Right hindlimb (tissue), 1 donor: ENCODE measurements around the gene RFTN1.

Experiments used
- DNase-seq: peaks from one replicate; pipeline ENCODE4 v3.0.0-alpha.2; 2018

Gene RFTN1

DNA sequence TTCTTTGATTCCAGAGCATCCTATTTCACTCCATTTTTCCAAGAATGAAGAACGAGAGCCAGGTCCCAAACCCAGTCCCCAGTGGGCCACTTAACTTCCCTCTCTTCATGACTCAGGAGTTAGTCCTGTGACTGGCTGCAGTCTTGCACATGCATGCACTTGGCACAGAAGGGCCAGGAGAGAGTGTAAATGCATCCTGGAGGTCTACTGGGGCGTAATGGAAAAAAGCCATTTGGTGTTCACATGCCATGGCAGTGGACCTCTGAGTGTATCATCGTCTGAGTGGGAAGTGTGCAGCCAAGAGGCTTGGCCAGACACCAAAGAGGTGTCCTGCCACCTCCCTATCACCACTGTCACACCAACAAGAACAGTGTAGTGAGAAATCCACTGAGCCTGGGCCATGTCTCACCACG lies 15.1 kb upstream of the RFTN1 start:
- peak; percentile 57 for DNase-seq

GRCh38 chr3:16528106-16528505 lies 14.6 kb upstream of the RFTN1 start:
- peak; percentile 63 for DNase-seq

DNA sequence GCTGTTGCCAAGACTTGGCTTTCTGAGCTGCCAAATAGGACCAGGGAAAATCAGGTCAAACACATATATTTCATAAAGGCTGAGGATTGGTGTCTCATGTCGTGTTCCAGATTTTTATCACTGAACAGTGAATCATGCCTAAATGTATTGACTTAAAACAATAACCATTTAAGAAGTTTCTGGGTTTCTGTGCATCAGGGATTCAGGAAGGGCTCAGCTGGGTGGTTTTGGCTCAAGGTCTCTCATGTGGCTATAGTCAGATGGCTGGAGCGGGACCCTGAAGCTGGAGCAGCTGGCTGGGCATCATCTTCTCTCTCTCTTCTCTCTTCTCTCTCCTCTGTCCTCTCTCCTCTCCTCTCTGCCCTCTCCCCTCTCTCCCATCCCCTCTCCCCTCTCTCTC lies 10.7 kb upstream of the RFTN1 start:
- DNase-seq = no peak

DNA sequence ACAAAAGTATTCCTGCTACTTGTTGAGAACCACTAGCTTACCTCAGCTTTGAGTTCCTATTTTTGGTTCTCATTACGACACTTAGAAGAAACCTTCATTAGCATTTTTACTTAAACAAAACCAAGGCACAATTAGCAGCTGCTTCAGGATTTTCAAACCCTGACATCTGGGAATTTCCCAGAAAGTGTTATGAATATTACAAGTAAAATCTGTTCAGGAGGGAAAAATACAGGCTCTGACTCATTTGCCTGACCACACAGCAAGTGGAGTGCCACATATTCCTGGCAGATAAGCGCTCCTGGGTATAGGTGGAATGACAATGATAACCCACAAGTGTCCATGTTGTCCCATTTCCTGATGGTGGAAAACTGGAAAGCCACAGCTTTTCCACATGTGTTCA lies 10.3 kb upstream of the RFTN1 start:
- no peak for DNase-seq

GRCh38 chr3:16522834-16523233 lies 9.3 kb upstream of the RFTN1 start:
- no peak for DNase-seq

DNA sequence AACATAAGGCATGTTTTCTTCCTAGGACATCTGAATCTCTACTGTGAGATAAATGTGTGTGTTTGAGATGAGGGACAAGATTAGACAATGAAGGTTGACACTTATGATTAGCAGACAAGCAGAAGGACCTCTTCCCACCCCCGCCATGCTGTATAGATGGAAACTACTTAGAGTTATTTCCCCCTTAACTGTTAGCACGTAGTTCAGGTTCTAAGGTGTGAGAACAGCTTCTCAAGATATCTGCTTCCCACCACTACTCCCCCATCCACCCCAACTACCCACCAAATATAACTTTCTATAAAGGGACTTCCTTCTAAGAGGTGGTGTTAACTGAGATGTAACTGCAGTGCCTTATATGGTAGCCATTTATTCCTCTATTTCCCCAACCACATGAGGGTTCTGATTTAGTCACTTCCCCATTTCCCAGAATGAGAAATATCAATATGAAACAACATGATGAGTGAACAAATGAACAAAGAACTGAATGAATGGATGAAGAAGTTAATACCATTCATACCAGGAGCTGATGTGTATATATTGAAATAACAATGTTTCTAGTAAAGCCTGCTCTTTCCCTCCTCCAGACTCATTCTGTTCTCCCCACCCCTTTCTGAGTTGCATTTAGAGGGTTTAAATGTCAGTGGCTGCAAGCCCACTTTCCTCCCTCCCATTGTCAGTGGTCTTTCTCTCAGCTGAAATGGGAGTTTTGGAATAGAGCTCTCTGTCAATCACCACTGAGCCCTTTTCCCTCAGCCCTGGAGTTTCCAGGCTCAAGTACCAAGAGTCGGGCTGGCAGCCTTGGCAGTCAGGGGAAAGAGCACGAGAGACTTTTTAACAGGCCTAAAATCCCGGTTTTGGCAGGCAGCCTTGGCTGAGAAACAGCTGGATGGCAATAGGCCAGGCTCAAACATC lies 7.7 kb upstream of the RFTN1 start:
- peak; percentile 74 for DNase-seq

DNA sequence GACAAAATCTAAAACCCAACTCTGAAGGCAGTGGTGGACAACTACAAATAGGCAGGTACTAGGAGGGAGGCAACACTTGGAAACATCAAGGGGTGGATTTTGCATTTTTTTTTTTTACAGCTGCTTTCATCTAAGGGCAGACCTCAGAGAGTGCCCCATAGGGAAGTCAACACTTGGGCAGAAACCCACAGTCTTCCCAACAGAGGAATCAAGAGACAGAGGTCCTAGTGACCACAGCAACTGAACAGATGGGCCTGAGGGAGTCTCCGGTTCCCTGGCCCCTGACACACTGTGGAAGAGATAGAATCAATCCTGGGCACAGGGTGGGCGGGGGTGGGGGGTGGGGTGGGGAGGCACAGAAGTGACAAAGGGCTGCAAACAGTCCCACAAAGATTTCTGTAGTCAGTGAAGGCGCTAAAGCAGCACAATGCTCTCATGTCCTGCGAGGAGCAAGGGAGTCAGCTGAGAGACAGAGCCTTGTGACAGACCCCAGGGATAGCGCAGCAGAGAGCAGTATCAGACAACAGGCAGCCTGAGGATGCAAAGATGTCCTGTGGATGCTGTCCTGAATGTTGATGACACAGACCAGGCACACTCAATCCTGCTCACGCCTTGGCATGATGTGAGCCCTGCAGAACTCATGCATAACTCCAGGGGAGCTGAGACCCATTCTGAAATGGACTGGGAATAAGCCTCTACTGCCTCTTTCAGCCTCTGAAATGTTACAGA lies 6.9 kb upstream of the RFTN1 start:
- no peak for DNase-seq

- DNase-seq = peak; percentile 45
Observed at GRCh38 chr3:16516695-16517481, 3.4 kb upstream of the RFTN1 start.

GRCh38 chr3:16515885-16516420 lies 2.5 kb upstream of the RFTN1 start:
- DNase-seq = no peak

DNA sequence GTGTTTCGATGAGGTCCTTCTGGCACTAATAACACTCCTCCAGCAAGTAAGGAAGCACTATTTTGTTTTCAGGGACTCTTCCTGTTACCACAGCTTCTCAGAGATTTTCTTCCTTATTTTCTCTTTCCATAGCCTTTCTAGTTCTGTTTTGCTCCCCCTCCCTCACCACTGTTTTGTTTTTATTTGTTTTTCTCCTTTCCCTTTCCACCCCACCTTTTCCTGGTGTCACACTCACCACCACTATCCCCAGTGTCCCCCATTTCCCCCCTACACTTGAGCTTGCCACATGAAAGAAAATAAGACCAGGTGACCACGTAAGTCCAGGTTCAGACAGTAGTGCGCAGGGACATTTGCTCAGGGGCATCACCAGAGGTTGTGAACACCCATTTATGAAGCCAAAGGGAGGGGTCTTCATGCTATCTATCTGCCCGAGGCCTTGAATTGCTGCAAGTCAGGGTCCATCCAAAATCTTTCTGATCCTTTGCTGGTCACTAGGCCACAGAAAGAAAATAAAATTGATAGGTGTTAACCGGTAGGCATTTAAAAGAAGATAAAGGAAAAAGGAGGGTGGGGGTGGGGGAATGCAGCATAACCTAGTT lies 1.4 kb upstream of the RFTN1 start:
- DNase-seq = no peak

DNA sequence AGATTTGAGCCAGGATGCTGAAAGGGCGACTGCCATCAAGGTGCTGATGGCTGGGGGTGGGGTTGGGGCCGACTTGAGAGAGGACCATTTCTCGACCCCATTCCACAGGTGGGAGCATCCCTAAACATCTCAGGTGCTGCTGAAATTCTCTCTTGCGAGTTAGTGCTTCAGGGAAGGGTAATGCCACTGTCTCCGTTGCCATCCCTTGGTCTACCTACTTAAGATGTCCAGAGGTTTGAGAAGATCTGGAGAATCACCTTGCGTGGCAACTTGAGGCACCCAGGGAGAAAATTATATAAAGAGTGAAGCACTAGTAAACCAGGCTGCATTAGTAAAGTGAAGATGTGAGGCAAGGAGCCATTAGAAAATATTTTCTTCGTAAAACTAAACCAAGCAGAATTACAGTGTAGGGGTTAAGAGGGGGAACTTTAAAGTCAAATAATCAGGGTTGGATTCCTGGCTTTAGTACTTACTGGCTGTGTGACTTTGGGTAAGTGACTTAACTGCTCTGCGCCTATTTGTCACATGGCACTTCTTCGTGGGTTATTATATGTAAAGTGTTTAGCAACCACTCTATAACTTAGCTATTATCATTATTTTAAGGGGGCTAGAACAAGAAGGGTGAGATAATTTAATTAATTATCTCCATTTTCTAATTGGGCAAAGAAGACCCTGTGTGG lies 662 bp upstream of the RFTN1 start:
- DNase-seq = no peak

DNA sequence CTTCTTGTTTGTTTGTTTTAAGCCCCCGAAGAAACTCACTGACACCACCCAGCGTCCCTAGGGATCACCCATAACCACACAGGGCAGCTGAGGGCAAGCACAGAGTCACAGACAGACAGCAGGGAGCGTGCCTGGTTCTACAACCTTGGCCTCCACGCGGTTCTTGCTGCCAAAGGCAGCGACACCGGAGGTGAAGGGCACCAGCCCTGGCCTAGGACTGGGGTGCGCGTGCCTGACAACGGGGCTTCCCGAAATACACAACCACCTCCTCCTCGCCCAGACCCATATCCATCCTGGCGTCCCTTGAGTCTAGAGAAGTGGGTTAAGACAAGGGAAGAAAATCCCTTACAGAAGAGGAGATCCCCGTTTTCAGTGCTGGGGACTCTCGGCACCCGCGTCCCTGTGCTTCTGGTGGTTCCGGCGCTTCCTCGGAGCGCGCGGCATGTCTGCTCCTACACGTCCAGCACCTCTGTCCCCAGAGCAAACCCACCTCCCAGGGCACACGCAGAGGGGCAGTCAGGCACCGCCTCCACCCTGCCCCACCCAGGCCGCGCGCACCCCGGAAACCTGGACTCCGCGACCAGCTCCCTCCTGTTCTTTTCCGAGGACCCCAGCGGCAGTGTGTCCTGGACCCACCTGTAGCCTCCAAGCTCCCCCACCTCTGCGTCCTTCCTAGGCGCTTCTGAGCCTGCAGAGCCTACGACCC lies 911 bp downstream of the RFTN1 start:
- peak; percentile 29 for DNase-seq

GRCh38 chr3:16511681-16512434 lies 1.6 kb downstream of the RFTN1 start:
- DNase-seq = peak; percentile 73

GRCh38 chr3:16510620-16511319 lies 2.7 kb downstream of the RFTN1 start:
- DNase-seq = no peak

- DNase-seq = no peak
Observed at GRCh38 chr3:16509721-16510619, 3.5 kb downstream of the RFTN1 start.

- DNase-seq = no peak
Observed at GRCh38 chr3:16508591-16508995, 4.9 kb downstream of the RFTN1 start.

DNA sequence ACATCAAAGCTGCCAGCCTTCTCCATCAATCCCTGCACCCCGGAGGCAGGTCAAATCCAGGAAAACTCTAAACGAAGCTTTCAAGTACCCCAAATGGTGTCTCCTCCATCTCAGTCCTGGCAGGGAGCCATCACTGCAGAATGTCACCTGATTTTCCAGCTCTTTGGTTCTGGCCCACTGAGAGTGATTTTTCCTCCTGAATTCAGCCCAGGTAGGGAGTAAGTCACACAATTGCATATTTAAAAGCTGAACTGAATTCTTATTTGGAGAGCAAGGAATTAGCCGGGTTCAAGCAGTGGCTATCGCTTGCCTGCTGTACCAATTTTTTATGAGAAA lies 5.3 kb downstream of the RFTN1 start:
- no peak for DNase-seq

GRCh38 chr3:16507578-16508242 lies 5.8 kb downstream of the RFTN1 start:
- no peak for DNase-seq
